Liver (tissue), 9 donors: Measurements from ENCODE around the gene NFRKB. TPM values are rescaled to one million over a fixed set of nuclear protein-coding genes. Genes with fewer than 3 reads are reported as not detected.

Experiments used
- DNase-seq: peaks from one replicate; pipeline ENCODE4 v3.0.0-alpha.2; 2017; ENCODE audit warnings: low spot score
- H3K27ac ChIP-seq, 2 donors: one replicate each; pipeline ENCODE4 v1.7.0; 2013; ENCODE audit warnings: inconsistent platforms in 2 of 2, low read length in 2 of 2, control low read depth in 1 of 2, low read depth in 1 of 2, mild to moderate bottlenecking in 1 of 2
- H3K27me3 ChIP-seq, 4 donors: one replicate each; pipeline versions ENCODE4 v1.6.1 to v1.7.0; 2013; ENCODE audit warnings: low read length in 3 of 4, inconsistent platforms in 1 of 4, mild to moderate bottlenecking in 1 of 4, moderate library complexity in 1 of 4; ENCODE audit not compliant: control insufficient read depth in 4 of 4, insufficient read depth in 4 of 4
- H3K36me3 ChIP-seq, 4 donors: one replicate each; pipeline versions ENCODE4 v1.6.1 to v1.7.0; 2013; ENCODE audit warnings: low read length in 3 of 4, mild to moderate bottlenecking in 3 of 4, low read depth in 1 of 4, moderate library complexity in 1 of 4; ENCODE audit not compliant: control insufficient read depth in 4 of 4, insufficient read depth in 3 of 4
- H3K4me1 ChIP-seq, 4 donors: one replicate each; pipeline versions ENCODE4 v1.6.1 to v1.7.0; 2013; ENCODE audit warnings: low read length in 3 of 4, mild to moderate bottlenecking in 3 of 4, moderate library complexity in 1 of 4; ENCODE audit not compliant: control insufficient read depth in 4 of 4, insufficient read depth in 4 of 4
- H3K4me3 ChIP-seq, 3 donors: one replicate each; pipeline versions ENCODE4 v1.6.1 to v1.7.0; 2013; ENCODE audit warnings: low read length in 3 of 3, control low read depth in 1 of 3, low read depth in 1 of 3, mild to moderate bottlenecking in 1 of 3
- H3K9ac ChIP-seq, 2 donors: one replicate each; pipeline ENCODE4 v1.7.0; 2013; ENCODE audit warnings: low read length in 2 of 2, mild to moderate bottlenecking in 2 of 2, moderate library complexity in 2 of 2, control low read depth in 1 of 2, low read depth in 1 of 2
- H3K9me3 ChIP-seq, 4 donors: one replicate each; pipeline versions ENCODE4 v1.6.1 to v1.7.0; 2013; ENCODE audit warnings: low read length in 3 of 4; ENCODE audit not compliant: control insufficient read depth in 4 of 4
- ATF3 ChIP-seq: IDR thresholded peaks from 2 replicates; pipeline ENCODE4 v1.6.1; 2016; ENCODE audit warnings: antibody characterized with exemption
- CTCF ChIP-seq: fragments of 150-350 bp; IDR thresholded peaks from 2 replicates; pipeline ENCODE4 v1.5.1; 2017; ENCODE audit warnings: improper control_type of control experiment, low read depth, low read length; ENCODE audit not compliant: missing input control
- EGR1 ChIP-seq, 2 donors: IDR thresholded peaks; 2 replicates each; pipeline ENCODE4 v1.6.1; 2016 to 2018; ENCODE audit warnings: antibody characterized with exemption in 2 of 2, low read depth in 2 of 2
- FOXA1 ChIP-seq: IDR thresholded peaks from 2 replicates; pipeline ENCODE4 v1.6.1; 2016; ENCODE audit warnings: antibody characterized with exemption
- FOXA2 ChIP-seq: IDR thresholded peaks from 2 replicates; pipeline ENCODE4 v1.6.1; 2016; ENCODE audit warnings: antibody characterized with exemption
- GABPA ChIP-seq, 2 donors: IDR thresholded peaks in 1 of 2; conservative IDR thresholded peaks in 1 of 2; 2 replicates each; pipeline ENCODE4 v1.6.1; 2016; ENCODE audit warnings: antibody characterized with exemption in 2 of 2, mild to moderate bottlenecking in 1 of 2, moderate library complexity in 1 of 2
- HNF4A ChIP-seq, 2 donors: conservative IDR thresholded peaks; 2 replicates each; pipeline ENCODE4 v1.6.1; 2016; ENCODE audit warnings: antibody characterized with exemption in 2 of 2, mild to moderate bottlenecking in 2 of 2
- HNF4G ChIP-seq: IDR thresholded peaks from 2 replicates; pipeline ENCODE4 v1.6.1; 2016; ENCODE audit warnings: antibody characterized with exemption
- JUND ChIP-seq, 2 donors: IDR thresholded peaks; 2 replicates each; pipeline ENCODE4 v1.6.1; 2016; ENCODE audit warnings: antibody characterized with exemption in 2 of 2
- MAX ChIP-seq: IDR thresholded peaks from 2 replicates; pipeline ENCODE4 v1.6.1; 2016; ENCODE audit warnings: antibody characterized with exemption
- NR2F2 ChIP-seq: IDR thresholded peaks from 2 replicates; pipeline ENCODE4 v1.6.1; 2016; ENCODE audit warnings: antibody characterized with exemption
- RAD21 ChIP-seq, 2 donors: IDR thresholded peaks; 2 replicates each; pipeline ENCODE4 v1.6.1; 2016; ENCODE audit warnings: antibody characterized with exemption in 2 of 2, mild to moderate bottlenecking in 2 of 2
- REST ChIP-seq: IDR thresholded peaks from 2 replicates; pipeline ENCODE4 v1.6.1; 2016; ENCODE audit warnings: antibody characterized with exemption, mild to moderate bottlenecking
- RXRA ChIP-seq, 2 donors: IDR thresholded peaks; 2 replicates each; pipeline ENCODE4 v1.6.1; 2017 to 2018; ENCODE audit warnings: antibody characterized with exemption in 2 of 2, mild to moderate bottlenecking in 1 of 2
- SP1 ChIP-seq: IDR thresholded peaks from 2 replicates; pipeline ENCODE4 v1.6.1; 2018; ENCODE audit warnings: antibody characterized with exemption, mild to moderate bottlenecking
- TAF1 ChIP-seq: conservative IDR thresholded peaks from 2 replicates; pipeline ENCODE4 v1.6.1; 2016; ENCODE audit warnings: antibody characterized with exemption, mild to moderate bottlenecking
- YY1 ChIP-seq: IDR thresholded peaks from 2 replicates; pipeline ENCODE4 v1.6.1; 2016; ENCODE audit warnings: antibody characterized with exemption, mild to moderate bottlenecking
- ZBTB33 ChIP-seq: IDR thresholded peaks from 2 replicates; pipeline ENCODE4 v1.6.1; 2016; ENCODE audit warnings: antibody characterized with exemption
- WGBS: extraction: QIAGEN DNeasy Blood & Tissue Kit; methylation state at CpG from one replicate; pipeline ENCODE4 v1.1.7; 2013; 5-methylcytosine and 5-hydroxymethylcytosine counted together
- polyA plus RNA-seq, 2 donors: library from polyadenylated mRNA; stranded (reverse) in 1 of 2; unstranded in 1 of 2; fragments of 200-250 nt in 1 of 2; fragments of >200 nt in 1 of 2; fragmentation: Nextera tagmentation in 1 of 2; extraction: Ambion mirVana in 1 of 2; gene quantifications; one replicate each; pipeline versions ENCODE4 v1.2.1 to v1.2.3, GENCODE V29; 2013 to 2015
- total RNA-seq, 2 donors: library from RNA; depleted of rRNA; stranded (reverse); fragments of >200 nt; gene quantifications; one replicate each; pipeline ENCODE4 v1.2.3, GENCODE V29; 2014
- donor health status: healthy.
- donor health status: healthy.
- donor health status: healthy.
- donor health status: healthy.
- donor health status: healthy.

Gene NFRKB
- total and polyA plus RNA-seq, 4 donors: 5.2 to 20.1 (median 8.9) TPM

- Histone ChIP-seq H3K4me1 (no peaks in the 10 kb centered on the region), H3K27ac (no peak overlapping the region), H3K9ac (no peak overlapping the region), H3K4me3 (no peak overlapping the region), H3K27me3 (no peaks in the 10 kb centered on the region), H3K9me3 (no peaks in the 10 kb centered on the region), H3K36me3 (peaks cover 0 to 5% (median 4%) of the 10 kb centered on the region in 4 donors)
- TF ChIP-seq MAX (no peak), HNF4A (conservative IDR thresholded peaks at IDR 0.05) (no peak), TAF1 (no peak), FOXA1 (no peak), CTCF (no peak), FOXA2 (no peak), HNF4G (no peak), SP1 (no peak), YY1 (no peak), EGR1 (IDR thresholded peaks at IDR 0.05; ENCODE audit: low read depth in 2 of 2) (no peak), RXRA (IDR thresholded peaks at IDR 0.05) (no peak), NR2F2 (no peak), ATF3 (no peak)
- no peak for DNase-seq
- 97% methylated on average over 9 of the region's 9 CpGs for whole genome bisulfite sequencing
Observed at GRCh38 chr11:129933891-129934290, 38.5 kb upstream of the NFRKB start.

- no peak for TF ChIP-seq MAX
- no peak for TF ChIP-seq REST
- no peak for TF ChIP-seq GABPA (IDR thresholded peaks at IDR 0.05 in 1 of 2, conservative IDR thresholded peaks at IDR 0.05 in 1 of 2)
- TF ChIP-seq ZBTB33: no peak
- no peak for TF ChIP-seq SP1
- TF ChIP-seq NR2F2: no peak
- TF ChIP-seq FOXA1: no peak
- no peak for TF ChIP-seq EGR1 (IDR thresholded peaks at IDR 0.05; ENCODE audit: low read depth in 2 of 2)
- TF ChIP-seq RXRA (IDR thresholded peaks at IDR 0.05): no peak
- TF ChIP-seq TAF1: no peak
- TF ChIP-seq JUND (IDR thresholded peaks at IDR 0.05): no peak
- no peak for TF ChIP-seq FOXA2
- no peak for TF ChIP-seq HNF4A (conservative IDR thresholded peaks at IDR 0.05)
- no peak for TF ChIP-seq CTCF
- no peak for TF ChIP-seq RAD21 (IDR thresholded peaks at IDR 0.05)
- no peak for TF ChIP-seq ATF3
- no peak for TF ChIP-seq YY1
- no peak for TF ChIP-seq HNF4G
- Histone ChIP-seq H3K9ac (no peak overlapping the region), H3K27ac (no peak overlapping the region), H3K4me3 (no peak overlapping the region), H3K9me3 (no peaks in the 10 kb centered on the region), H3K4me1 (no peaks in the 10 kb centered on the region), H3K27me3 (no peaks in the 10 kb centered on the region), H3K36me3 (peaks cover 0 to 5% (median 4%) of the 10 kb centered on the region in 4 donors)
- WGBS: 99% methylated on average over 1 of the region's 1 CpG
- no peak for DNase-seq
Observed at GRCh38 chr11:129933262-129933661, 37.9 kb upstream of the NFRKB start.
